Mesothelial cell of epicardium (in vitro differentiated cells): ENCODE data around the gene OPCML. TPM values are rescaled to one million over a fixed set of nuclear protein-coding genes. Genes with fewer than 3 reads are reported as not detected.

ENCODE experiments used
- DNase-seq, 2 experiments: peaks; one replicate each; pipeline ENCODE4 v3.0.0; 2021; ENCODE audit warnings: low spot score in 2 of 2; ENCODE audit not compliant: unreplicated experiment in 2 of 2
- H3K27ac Mint-ChIP-seq: 2 replicates; pipeline ENCODE4 v1.8.0; 2021; ENCODE audit warnings: mixed read lengths
- H3K27me3 Mint-ChIP-seq: 2 replicates; pipeline ENCODE4 v1.8.0; 2021; ENCODE audit warnings: low read depth, mixed read lengths
- H3K36me3 Mint-ChIP-seq: 2 replicates; pipeline ENCODE4 v1.8.0; 2021; ENCODE audit warnings: mixed read lengths
- H3K4me1 Mint-ChIP-seq: 2 replicates; pipeline ENCODE4 v1.8.0; 2021; ENCODE audit warnings: mixed read lengths
- H3K4me3 Mint-ChIP-seq: 2 replicates; pipeline ENCODE4 v1.8.0; 2021; ENCODE audit warnings: mild to moderate bottlenecking, moderate library complexity, mixed read lengths
- H3K9me3 Mint-ChIP-seq: 2 replicates; pipeline ENCODE4 v1.8.0; 2021; ENCODE audit warnings: mixed read lengths
- CTCF ChIP-seq: fragments of 200-600 bp; sonication (generic); IDR thresholded peaks from one replicate; pipeline ENCODE4 v1.5.0; 2021; ENCODE audit warnings: antibody characterized with exemption; ENCODE audit not compliant: unreplicated experiment
- total RNA-seq: library from RNA; stranded (reverse); gene quantifications from 3 replicates; pipeline ENCODE4 v1.2.1, GENCODE V29; 2021

OPCML gene
- total RNA-seq, 1 donor from 2014 or later, result 3.0 TPM

- TF ChIP-seq CTCF, result no peak
- Mint-ChIP-seq H3K27ac (no peak overlapping the region), H3K4me1 (no peaks in the 10 kb centered on the region), H3K36me3 (no peaks in the 10 kb centered on the region), H3K4me3 (no peak overlapping the region), H3K27me3 (peaks cover 51% of the 10 kb centered on the region), H3K9me3 (peaks cover 6% of the 10 kb centered on the region)
- DNase-seq, result no peak
Measured at GRCh38 chr11:133354069-133354468, 178.2 kb downstream of the OPCML start.

GRCh38 chr11:133350045-133350444 lies 182.3 kb downstream of the OPCML start:
- Mint-ChIP-seq H3K4me3 (no peak overlapping the region), H3K36me3 (no peaks in the 10 kb centered on the region), H3K27ac (no peak overlapping the region), H3K4me1 (no peaks in the 10 kb centered on the region), H3K9me3 (peaks cover 6% of the 10 kb centered on the region), H3K27me3 (peaks cover 52% of the 10 kb centered on the region)
- no peak for TF ChIP-seq CTCF
- no peak for DNase-seq

GRCh38 chr11:133347988-133348387 lies 184.3 kb downstream of the OPCML start:
- Mint-ChIP-seq H3K9me3 (no peaks in the 10 kb centered on the region), H3K4me1 (no peaks in the 10 kb centered on the region), H3K36me3 (no peaks in the 10 kb centered on the region), H3K27ac (no peak overlapping the region), H3K4me3 (no peak overlapping the region), H3K27me3 (peaks cover 61% of the 10 kb centered on the region)
- TF ChIP-seq CTCF, result no peak
- no peak for DNase-seq

GRCh38 chr11:133346137-133346536 lies 186.2 kb downstream of the OPCML start:
- Mint-ChIP-seq H3K27ac (no peak overlapping the region), H3K4me3 (no peak overlapping the region), H3K36me3 (no peaks in the 10 kb centered on the region), H3K9me3 (no peaks in the 10 kb centered on the region), H3K4me1 (no peaks in the 10 kb centered on the region), H3K27me3 (peaks cover 54% of the 10 kb centered on the region)
- TF ChIP-seq CTCF, result no peak
- no peak for DNase-seq

GRCh38 chr11:133343951-133344350 lies 188.3 kb downstream of the OPCML start:
- Mint-ChIP-seq H3K36me3 (no peaks in the 10 kb centered on the region), H3K4me3 (no peak overlapping the region), H3K27ac (no peak overlapping the region), H3K4me1 (no peaks in the 10 kb centered on the region), H3K9me3 (no peaks in the 10 kb centered on the region), H3K27me3 (peaks cover 51% of the 10 kb centered on the region)
- TF ChIP-seq CTCF, result no peak
- DNase-seq, result no peak

GRCh38 chr11:133339495-133340140 lies 192.7 kb downstream of the OPCML start:
- H3K9me3 Mint-ChIP-seq, result peaks cover 9% of the 10 kb centered on the region
- TF ChIP-seq CTCF, result no peak
- H3K27ac Mint-ChIP-seq, result no peak overlapping the region
- DNase-seq, result no peak
- H3K4me1 Mint-ChIP-seq, result no peaks in the 10 kb centered on the region
- H3K4me3 Mint-ChIP-seq, result no peak overlapping the region
- H3K27me3 Mint-ChIP-seq, result peaks cover 26% of the 10 kb centered on the region
- no peaks in the 10 kb centered on the region for H3K36me3 Mint-ChIP-seq
